C1 segment of cervical spinal cord (tissue), 14 donors: ENCODE data around the gene PALM2AKAP2.

Experiments
- DNase-seq, 14 donors: peaks; one replicate each; lab custom pipeline; 2025; lab: John Stamatoyannopoulos, UW

PALM2AKAP2 gene

DNA sequence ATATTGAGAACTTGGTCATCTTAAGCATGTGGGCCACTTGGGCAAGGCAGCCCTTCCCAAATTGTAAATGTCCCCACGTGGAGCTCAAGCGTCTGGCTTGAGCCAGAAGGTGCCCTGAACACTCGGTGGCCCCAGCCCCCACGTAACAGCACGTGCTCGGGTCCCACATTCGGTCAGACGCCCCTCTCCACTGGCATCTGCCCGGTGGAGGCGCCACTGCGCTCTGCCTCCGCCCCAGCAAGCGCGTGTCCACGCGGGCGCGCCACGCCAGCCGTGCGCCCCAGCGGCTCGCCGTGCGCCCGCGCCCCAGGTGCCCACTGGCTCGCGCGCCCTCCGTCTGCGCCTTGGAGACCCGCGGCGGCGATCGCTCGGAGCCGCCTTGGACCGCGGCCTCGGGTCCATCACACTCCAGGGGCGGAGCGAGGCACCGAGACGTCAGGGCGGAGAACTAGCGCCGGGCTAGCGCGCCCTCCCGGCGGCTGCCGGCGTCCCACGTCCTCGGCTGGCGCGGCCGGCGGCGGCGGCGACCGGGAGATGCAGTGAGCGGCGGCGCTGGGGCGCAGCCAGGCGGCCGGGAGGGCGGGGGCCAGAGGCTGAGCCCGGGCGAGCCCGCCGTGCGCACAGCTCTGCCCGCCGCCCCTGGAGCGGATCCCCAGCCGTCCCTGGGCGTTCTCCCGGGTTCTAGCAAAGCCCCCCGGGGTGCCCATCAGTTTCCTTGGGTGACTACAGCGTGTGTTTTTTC is at the start of gene PALM2AKAP2:
PALM2AKAP2 (plus strand) TSS at position 488 of the 742 bp plus-strand sequence. CDS start 291 bp downstream, outside the sequence.
- peak in 4 of 14 donors; percentile 8 to 48 (median 29) for DNase-seq

GRCh38 chr9:109730228-109730627 is 49.8 kb upstream of the PALM2AKAP2 start:
- DNase-seq, result no peak

- no peak for DNase-seq
Measured at GRCh38 chr9:109733690-109734089, 46.3 kb upstream of the PALM2AKAP2 start.

DNA sequence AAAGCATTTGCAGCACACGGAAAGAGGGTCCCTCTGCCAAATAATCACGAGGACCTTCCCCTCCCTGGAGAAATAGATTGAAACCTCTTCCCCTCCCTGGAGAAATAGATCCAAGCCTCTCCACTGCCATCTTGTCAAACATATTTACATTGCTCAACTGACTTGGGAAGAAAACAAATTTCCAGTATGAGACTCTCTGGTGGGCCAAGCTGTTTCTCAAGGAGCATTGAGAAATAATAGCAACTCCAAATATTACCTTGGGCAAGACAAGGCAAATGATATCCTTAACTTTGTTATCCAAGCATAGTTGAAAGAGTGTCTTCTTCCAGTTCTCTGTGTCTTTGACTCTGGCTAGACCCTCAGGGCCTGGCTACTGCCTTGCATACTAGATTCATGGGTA is 45.2 kb upstream of the PALM2AKAP2 start:
- DNase-seq, result no peak

- no peak for DNase-seq
Measured at GRCh38 chr9:109735801-109736200, 44.2 kb upstream of the PALM2AKAP2 start.

- no peak for DNase-seq
Measured at GRCh38 chr9:109737295-109737694, 42.7 kb upstream of the PALM2AKAP2 start.

DNA sequence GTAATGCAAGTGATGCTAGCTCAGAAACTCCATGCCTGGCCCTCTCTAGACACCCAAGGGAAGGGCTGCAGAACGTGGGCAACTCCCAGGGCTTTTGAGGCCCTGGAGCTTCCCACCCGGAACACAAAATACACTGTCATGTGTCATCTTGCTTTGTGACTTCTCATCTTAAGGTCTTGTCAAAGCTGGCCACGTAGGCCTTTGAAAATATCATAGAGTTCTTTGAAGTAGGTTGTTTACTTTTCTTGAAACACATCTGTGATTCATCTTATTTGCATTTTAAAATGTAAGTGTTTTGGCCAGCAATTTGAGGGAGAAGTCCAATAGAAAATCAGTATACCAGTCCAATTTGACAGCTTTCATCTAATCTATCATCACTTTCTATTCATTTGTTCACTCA is 40.2 kb upstream of the PALM2AKAP2 start:
- no peak for DNase-seq

DNA sequence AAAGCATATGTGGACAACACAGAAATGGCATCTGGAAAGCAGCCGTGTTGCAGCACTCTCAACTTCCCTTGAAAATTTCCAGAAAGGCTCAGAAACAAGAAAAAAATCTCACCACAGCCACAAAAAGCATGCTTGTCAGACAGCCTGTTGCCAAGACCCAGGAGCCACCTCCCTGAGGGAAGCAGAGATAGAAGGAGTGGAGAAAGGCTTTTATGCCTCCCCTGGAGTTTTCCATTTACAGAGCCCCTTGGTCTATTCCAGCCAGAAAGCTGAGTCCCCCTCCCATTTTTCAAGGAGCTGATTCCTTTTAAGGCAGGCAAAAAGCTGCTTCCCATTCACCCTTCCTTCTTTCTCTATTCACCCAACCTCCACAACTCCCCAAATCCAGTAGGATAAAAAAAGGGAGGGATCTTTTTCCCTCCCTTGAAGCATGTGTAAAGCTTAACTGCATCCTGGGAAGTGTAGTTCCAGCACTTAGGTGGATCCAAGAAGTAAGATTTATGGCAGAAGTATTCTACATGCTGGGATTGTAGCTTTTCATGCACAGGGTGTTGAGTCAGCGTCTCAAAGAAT is 37.1 kb upstream of the PALM2AKAP2 start:
- no peak for DNase-seq

- DNase-seq, result no peak
Measured at GRCh38 chr9:109743696-109744095, 36.3 kb upstream of the PALM2AKAP2 start.

DNA sequence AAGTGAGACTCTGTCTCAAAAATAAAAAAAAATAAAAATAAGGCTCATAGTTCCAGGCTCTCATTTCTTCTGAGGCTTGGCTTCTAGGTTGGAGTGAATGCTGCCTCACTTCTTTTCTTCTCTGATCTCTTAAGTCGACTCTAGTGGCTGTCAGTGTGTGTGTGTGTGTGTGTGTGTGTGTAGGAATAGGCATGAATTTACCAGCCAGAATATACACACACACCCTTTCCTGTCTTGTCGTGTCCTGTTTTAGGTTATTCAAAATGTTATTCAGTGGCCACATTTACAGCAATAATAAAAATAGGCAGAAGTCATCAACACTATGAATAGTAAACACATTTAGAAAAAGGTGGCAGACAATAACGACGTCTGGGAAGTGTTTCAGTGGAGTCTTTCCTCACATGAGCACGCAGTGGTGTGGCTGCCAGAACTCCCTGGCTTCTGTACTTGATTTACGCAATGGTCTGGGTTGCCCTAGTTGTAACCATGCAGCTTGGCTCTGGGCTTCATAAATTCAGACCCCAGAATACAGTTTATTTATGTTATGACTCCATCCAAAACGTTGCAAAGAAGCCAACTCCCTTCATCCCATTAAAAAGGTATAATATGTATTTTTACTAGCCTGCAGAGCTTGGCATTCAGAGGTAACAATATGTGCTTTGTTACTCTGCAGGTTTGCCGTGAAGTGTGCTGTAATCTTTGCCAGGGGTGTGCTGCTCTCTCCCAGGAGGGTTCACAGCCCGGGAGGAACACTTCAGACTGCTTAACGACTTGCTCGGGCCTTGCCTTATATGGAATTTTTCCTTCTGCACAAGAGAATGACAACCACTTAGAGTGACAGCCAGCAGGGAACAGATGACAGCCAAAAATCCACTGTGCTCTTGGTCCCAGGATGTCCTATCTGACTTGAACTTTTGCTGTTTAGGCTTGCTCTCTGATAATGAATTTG is 34.4 kb upstream of the PALM2AKAP2 start:
- peak in 3 of 14 donors; percentile 0 to 15 (median 14) for DNase-seq

GRCh38 chr9:109751253-109751652 is 28.7 kb upstream of the PALM2AKAP2 start:
- peak in 3 of 14 donors; percentile 10 to 16 (median 10) for DNase-seq

DNA sequence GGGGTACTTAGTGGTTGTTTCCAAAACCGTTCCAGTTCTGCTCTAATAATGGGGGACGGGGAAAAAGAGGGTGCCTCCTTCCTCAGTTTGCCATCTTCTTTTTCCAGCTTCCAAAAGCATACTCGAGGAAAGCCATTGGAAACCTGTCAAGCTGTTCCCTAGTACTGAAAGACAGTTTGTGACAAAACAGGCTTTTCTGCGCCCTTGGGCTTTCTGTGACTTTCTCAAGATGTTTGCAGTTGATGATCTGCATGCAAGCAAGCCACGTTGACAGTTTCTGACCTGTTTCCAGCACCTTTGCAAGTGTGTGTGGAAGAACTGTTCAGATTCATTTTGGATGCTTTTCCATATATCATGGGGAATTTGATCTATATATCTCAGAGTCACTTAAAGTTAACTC is 26.7 kb upstream of the PALM2AKAP2 start:
- DNase-seq, result no peak

GRCh38 chr9:109755040-109755439 is 25.0 kb upstream of the PALM2AKAP2 start:
- no peak for DNase-seq

- no peak for DNase-seq
Measured at GRCh38 chr9:109759589-109759988, 20.4 kb upstream of the PALM2AKAP2 start.

GRCh38 chr9:109765278-109765677 is 14.7 kb upstream of the PALM2AKAP2 start:
- no peak for DNase-seq

GRCh38 chr9:109765830-109766229 is 14.2 kb upstream of the PALM2AKAP2 start:
- no peak for DNase-seq

- no peak for DNase-seq
Measured at GRCh38 chr9:109766351-109766750, 13.6 kb upstream of the PALM2AKAP2 start.

DNA sequence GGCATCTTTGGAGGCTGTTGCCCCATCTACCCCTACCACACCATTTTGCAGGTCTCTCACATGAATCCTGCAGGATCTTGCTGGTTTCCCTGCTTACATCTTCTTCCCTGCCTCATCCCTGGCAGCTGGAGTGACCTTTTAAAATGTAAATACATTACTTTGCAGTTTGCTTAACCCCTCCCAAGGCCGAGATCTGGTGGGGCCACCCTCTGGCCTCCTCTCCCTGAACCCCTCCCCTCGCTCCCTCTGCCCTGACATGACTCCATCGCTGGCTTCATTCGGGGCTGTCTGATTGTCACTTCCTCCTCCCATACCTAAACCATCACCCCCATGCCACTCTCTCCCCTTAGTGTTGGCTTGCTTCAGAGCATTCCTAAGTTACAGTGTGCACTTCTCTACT is 12.6 kb upstream of the PALM2AKAP2 start:
- no peak for DNase-seq

- DNase-seq, result no peak
Measured at GRCh38 chr9:109767814-109768213, 12.2 kb upstream of the PALM2AKAP2 start.

DNA sequence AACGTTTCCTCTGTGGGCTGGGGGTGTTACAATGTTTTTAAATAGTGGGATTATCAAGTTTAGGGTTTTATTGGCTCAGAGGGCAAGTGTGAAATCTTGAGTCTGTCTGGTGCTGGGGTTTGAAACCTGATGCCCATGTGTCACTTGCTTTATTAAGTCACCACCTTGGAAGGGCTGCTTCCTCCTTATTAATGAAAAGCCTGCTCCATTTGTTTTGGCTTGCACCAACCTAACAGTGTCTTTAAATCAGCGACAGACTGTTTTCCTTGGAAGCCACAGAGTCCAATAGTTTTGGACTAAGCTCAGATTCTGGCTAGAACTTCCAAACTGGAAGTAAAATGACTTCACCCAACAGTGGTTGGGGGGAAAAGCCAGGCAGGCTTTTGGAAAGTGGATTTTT is 10.7 kb upstream of the PALM2AKAP2 start:
- DNase-seq, result no peak

DNA sequence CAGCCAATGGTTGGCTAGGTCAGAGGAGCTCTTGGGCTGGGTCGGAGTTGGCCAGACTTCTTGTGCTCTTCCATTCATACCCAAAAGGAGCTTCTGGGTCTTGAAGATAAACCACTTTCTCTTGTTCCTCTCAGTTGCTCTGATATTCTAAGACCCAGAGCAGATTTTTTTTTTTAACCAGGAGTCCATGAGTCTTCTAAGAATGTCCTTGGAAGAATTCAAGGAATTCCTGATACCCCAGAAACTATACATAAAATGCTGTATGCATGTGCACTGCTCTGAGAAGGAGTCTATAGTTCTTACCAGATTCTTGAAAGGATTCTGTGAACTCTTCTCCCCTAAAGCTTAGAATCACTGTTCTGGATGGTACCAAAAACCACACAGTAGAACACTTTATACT is 9.9 kb upstream of the PALM2AKAP2 start:
- DNase-seq, result no peak

GRCh38 chr9:109771087-109771486 is 8.9 kb upstream of the PALM2AKAP2 start:
- no peak for DNase-seq
